Lung (tissue), 12 donors: ENCODE results near the gene ZNF385A. TPM values are rescaled to one million over a fixed set of nuclear protein-coding genes. Genes with fewer than 3 reads are reported as not detected.

Experiments
- ATAC-seq: fragments of 200-7000 bp; cut with Tn5 transposase; one replicate; pipeline ENCODE4 v1.9.1; 2020; ENCODE audit warnings: moderate number of reproducible peaks; ENCODE audit not compliant: insufficient read depth, low FRiP score
- DNase-seq, 3 donors: peaks; one replicate each; pipeline ENCODE4 v3.0.0-alpha.2; 2013 to 2017
- H3K27ac ChIP-seq, 2 donors: one replicate each; pipeline ENCODE4 v1.5.1; 2013; ENCODE audit warnings: mild to moderate bottlenecking in 2 of 2, moderate library complexity in 2 of 2, control low read depth in 1 of 2, inconsistent platforms in 1 of 2, low read depth in 1 of 2, low read length in 1 of 2
- H3K27me3 ChIP-seq, 3 donors: one replicate each; pipeline ENCODE4 v1.5.1; 2013; ENCODE audit warnings: low read length in 2 of 3; ENCODE audit not compliant: control insufficient read depth in 3 of 3, insufficient read depth in 3 of 3
- H3K36me3 ChIP-seq, 4 donors: one replicate each; pipeline ENCODE4 v1.5.1; 2013; ENCODE audit warnings: low read length in 4 of 4, mild to moderate bottlenecking in 1 of 4, moderate library complexity in 1 of 4; ENCODE audit not compliant: control insufficient read depth in 4 of 4, insufficient read depth in 4 of 4
- H3K4me1 ChIP-seq, 5 donors: one replicate each; pipeline ENCODE4 v1.5.1; 2013; ENCODE audit warnings: low read length in 5 of 5, mild to moderate bottlenecking in 2 of 5, moderate library complexity in 1 of 5; ENCODE audit not compliant: control insufficient read depth in 5 of 5, insufficient read depth in 5 of 5
- H3K4me3 ChIP-seq: one replicate; pipeline ENCODE4 v1.5.1; 2013; ENCODE audit warnings: mild to moderate bottlenecking, control low read depth, moderate library complexity
- H3K9ac ChIP-seq, 2 donors: one replicate each; pipeline ENCODE4 v1.5.1; 2013; ENCODE audit warnings: low read length in 2 of 2, control low read depth in 1 of 2; ENCODE audit not compliant: insufficient read depth in 1 of 2
- H3K9me3 ChIP-seq, 4 donors: one replicate each; pipeline ENCODE4 v1.5.1; 2013; ENCODE audit warnings: low read length in 3 of 4, mild to moderate bottlenecking in 1 of 4, moderate library complexity in 1 of 4; ENCODE audit not compliant: control insufficient read depth in 4 of 4, insufficient read depth in 3 of 4
- WGBS, 2 donors: extraction: QIAGEN DNeasy Blood & Tissue Kit; methylation state at CpG; one replicate each; pipeline ENCODE4 v1.1.7; 2013; 5-methylcytosine and 5-hydroxymethylcytosine counted together
- polyA plus RNA-seq, 2 donors: library from polyadenylated mRNA; stranded (reverse); fragments of 200-250 nt; gene quantifications; one replicate each; pipeline ENCODE4 v1.2.1, GENCODE V29; 2013
- total RNA-seq, 2 donors: library from RNA; depleted of rRNA in 1 of 2; stranded (reverse); fragments of >200 nt in 1 of 2; gene quantifications; one replicate each; pipeline ENCODE4 v1.2.1, GENCODE V29; 2014 to 2021
- TF ChIP-seq, protein P1 (sequence below): IDR thresholded peaks from 2 replicates; pipeline ENCODE4 v1.5.1; 2012; ENCODE audit warnings: mild to moderate bottlenecking; ENCODE audit errors: control extremely low read depth, extremely low read depth
- donor health status: control.
- donor health status: control.
- donor health status: Bipolar disorder and iron deficiency.
- donor health status: healthy.
- donor health status: DM: yes; HTN: yes; CAD: no.

ZNF385A gene
- total and polyA plus RNA-seq, 4 donors = 7.6 to 26.1 (median 16.6) TPM

DNA sequence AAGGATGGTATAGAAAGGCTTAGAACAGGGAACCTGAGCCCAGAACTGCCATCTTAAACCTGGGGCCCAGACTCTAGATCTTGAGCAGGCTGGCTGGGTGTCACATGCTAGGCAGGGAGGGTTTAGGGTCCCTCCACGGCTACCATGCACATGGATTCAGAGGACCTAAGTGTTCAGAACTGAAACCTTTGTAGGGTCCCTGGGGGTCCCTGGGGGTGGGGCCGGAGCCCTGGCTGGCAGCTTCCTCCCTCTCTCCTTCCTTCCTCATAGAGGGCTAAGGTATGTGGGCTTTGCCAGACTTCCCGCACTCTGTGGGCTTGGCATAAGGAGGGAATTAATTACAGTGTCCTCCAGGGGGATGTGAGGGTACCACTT, 4.6 kb upstream of the ZNF385A start:
- Histone ChIP-seq H3K4me1 (peaks cover 0 to 33% (median 14%) of the 10 kb centered on the region in 5 donors), H3K4me3 (no peak overlapping the region), H3K9me3 (no peaks in the 10 kb centered on the region), H3K27me3 (no peaks in the 10 kb centered on the region), H3K36me3 (peaks cover 0 to 4% (median 0%) of the 10 kb centered on the region in 4 donors), H3K9ac (no peak overlapping the region), H3K27ac (no peak overlapping the region)
- TF ChIP-seq, protein P1, sequence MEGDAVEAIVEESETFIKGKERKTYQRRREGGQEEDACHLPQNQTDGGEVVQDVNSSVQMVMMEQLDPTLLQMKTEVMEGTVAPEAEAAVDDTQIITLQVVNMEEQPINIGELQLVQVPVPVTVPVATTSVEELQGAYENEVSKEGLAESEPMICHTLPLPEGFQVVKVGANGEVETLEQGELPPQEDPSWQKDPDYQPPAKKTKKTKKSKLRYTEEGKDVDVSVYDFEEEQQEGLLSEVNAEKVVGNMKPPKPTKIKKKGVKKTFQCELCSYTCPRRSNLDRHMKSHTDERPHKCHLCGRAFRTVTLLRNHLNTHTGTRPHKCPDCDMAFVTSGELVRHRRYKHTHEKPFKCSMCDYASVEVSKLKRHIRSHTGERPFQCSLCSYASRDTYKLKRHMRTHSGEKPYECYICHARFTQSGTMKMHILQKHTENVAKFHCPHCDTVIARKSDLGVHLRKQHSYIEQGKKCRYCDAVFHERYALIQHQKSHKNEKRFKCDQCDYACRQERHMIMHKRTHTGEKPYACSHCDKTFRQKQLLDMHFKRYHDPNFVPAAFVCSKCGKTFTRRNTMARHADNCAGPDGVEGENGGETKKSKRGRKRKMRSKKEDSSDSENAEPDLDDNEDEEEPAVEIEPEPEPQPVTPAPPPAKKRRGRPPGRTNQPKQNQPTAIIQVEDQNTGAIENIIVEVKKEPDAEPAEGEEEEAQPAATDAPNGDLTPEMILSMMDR = no peak
- no peak for ATAC-seq
- no peak for DNase-seq
- WGBS, 2 donors = 67 to 84% methylated on average over 3 of the region's 3 CpGs

DNA sequence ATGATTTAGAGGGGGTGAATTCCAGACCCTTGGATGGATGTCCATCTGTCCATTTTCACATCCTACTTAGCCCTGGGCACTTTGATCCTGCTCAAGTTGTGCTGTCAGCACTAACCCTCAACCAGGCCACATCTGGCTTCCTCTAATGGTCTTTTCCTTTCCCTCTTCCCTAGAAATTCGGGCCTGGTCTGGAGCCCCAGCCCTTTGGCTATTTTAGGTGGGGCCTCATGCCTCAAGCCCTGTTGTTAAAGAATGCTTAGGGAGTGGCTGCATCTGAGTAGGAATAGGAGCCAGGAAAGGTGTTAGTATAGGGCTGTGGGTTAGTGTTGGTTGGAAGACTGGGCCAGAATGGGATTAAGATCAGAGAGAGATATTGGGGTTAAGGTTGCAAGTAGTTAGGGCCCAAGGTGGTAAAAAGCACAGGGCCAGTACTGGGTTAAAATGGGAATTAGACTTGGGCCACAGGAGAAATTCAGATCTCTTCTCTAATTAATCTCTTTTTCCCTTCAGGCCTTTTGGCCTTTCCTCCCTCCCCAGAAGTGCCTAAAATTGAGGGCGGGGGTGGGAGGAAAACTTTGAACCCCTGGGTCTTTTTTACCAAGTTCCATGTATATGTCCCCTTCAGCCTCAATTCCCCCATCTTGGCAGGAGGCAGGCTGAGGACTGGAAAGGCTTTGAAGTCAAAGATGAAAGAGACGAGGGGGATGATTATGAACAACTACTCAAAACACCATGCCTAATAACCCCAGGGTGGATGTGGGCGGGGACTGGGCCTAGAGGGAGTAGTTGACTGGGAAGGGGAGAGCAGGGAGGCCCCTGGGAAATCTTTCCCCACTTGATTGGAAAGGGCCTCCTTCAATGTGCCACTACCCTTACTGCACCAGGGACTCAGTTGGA, 4.0 kb upstream of the ZNF385A start:
- ATAC-seq = no peak
- Histone ChIP-seq H3K9ac (no peak overlapping the region), H3K36me3 (peaks cover 0 to 3% (median 0%) of the 10 kb centered on the region in 4 donors), H3K4me1 (peaks cover 0 to 34% (median 14%) of the 10 kb centered on the region in 5 donors), H3K4me3 (no peak overlapping the region), H3K9me3 (no peaks in the 10 kb centered on the region), H3K27me3 (no peaks in the 10 kb centered on the region), H3K27ac (no peak overlapping the region)
- TF ChIP-seq, protein P1 = no peak
- WGBS, 2 donors = 69 to 76% methylated on average over 4 of the region's 4 CpGs
- DNase-seq = no peak

DNA sequence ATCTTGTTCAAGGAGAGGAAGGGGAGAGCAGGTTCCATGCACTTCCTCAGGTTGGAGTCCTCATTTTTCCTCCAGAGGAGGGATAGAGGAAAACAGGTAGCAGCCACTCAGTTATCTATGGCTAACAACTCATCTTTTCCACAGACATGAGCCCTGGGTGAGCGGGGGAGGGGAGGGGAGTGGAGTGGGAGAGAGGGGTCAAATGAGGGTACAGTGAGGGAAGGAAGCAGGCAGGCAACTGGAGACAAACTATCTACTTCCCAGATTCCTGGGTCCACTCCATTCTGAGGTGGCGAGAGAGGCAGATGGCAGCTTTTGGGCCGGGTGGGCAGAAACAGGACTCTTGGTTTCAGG, 2.6 kb upstream of the ZNF385A start:
- WGBS, 2 donors = 91 to 92% methylated on average over 3 of the region's 3 CpGs
- H3K9ac ChIP-seq = no peak overlapping the region
- no peaks in the 10 kb centered on the region for H3K27me3 ChIP-seq
- no peak overlapping the region for H3K27ac ChIP-seq
- no peak for DNase-seq
- no peak overlapping the region for H3K4me3 ChIP-seq
- H3K4me1 ChIP-seq = peaks cover 0 to 34% (median 14%) of the 10 kb centered on the region in 5 donors
- no peaks in the 10 kb centered on the region for H3K36me3 ChIP-seq
- no peak for ATAC-seq
- TF ChIP-seq, protein P1 = no peak
- H3K9me3 ChIP-seq = no peaks in the 10 kb centered on the region
